Kidney (tissue), 14 donors: ENCODE measurements around the gene GPC5. TPM values are rescaled to one million over a fixed set of nuclear protein-coding genes. Genes with fewer than 3 reads are reported as not detected.

ENCODE experiments used
- DNase-seq, 5 donors: peaks; one replicate each; pipeline ENCODE4 v3.0.0-alpha.2; 2013 to 2020
- FAIRE-seq: peaks from 2 replicates; lab custom pipeline; 2012; peaks lifted over from hg19 to GRCh38; lab: Jason Lieb, UNC
- H3K27ac ChIP-seq, 2 donors: one replicate each; pipeline ENCODE4 v1.7.0; 2013; ENCODE audit warnings: low read depth in 2 of 2, low read length in 2 of 2, inconsistent platforms in 1 of 2
- H3K27me3 ChIP-seq: one replicate; pipeline ENCODE4 v1.7.1; 2013; ENCODE audit warnings: low read length, inconsistent platforms; ENCODE audit not compliant: control insufficient read depth, insufficient read depth
- H3K36me3 ChIP-seq, 3 donors: one replicate each; pipeline versions ENCODE4 v1.7.0 to v1.7.1; 2013; ENCODE audit warnings: low read length in 3 of 3, control low read depth in 1 of 3, inconsistent platforms in 1 of 3; ENCODE audit not compliant: insufficient read depth in 3 of 3, control insufficient read depth in 2 of 3
- H3K4me1 ChIP-seq, 3 donors: one replicate each; pipeline versions ENCODE4 v1.7.0 to v1.7.1; 2013; ENCODE audit warnings: low read length in 3 of 3, inconsistent platforms in 1 of 3, low read depth in 1 of 3; ENCODE audit not compliant: control insufficient read depth in 2 of 3, insufficient read depth in 2 of 3
- H3K4me3 ChIP-seq, 3 donors: one replicate each; pipeline versions ENCODE4 v1.7.0 to v1.8.1; 2013; ENCODE audit warnings: low read length in 3 of 3, control low read depth in 1 of 3, inconsistent platforms in 1 of 3
- H3K9ac ChIP-seq, 3 donors: one replicate each; pipeline versions ENCODE4 v1.7.0 to v1.7.1; 2013; ENCODE audit warnings: low read length in 3 of 3, control low read depth in 1 of 3, inconsistent platforms in 1 of 3
- H3K9me3 ChIP-seq, 3 donors: one replicate each; pipeline versions ENCODE4 v1.7.0 to v1.7.1; 2013; ENCODE audit warnings: low read length in 3 of 3, control low read depth in 1 of 3, inconsistent platforms in 1 of 3; ENCODE audit not compliant: control insufficient read depth in 2 of 3, insufficient read depth in 1 of 3
- intact Hi-C: fragments of 100-400 bp; cut with DNase I; formaldehyde crosslinking; loops from one replicate; pipeline ENCODE4 v1.11.1; 2022
- polyA plus RNA-seq: library from polyadenylated mRNA; stranded (reverse); fragments of 350-450 nt; fragmentation: Illumina TruSeq; extraction: RNeasy Lipid Tissue Mini Kit (QIAGEN cat#74804); gene quantifications from one replicate; pipeline ENCODE4 v1.2.3, GENCODE V29; 2014; ENCODE audit warnings: low read depth, low replicate concordance; ENCODE audit not compliant: insufficient read depth
- total RNA-seq: library from RNA; stranded (reverse); fragmentation: NEBNext Ultra II Directional; extraction: Animal tissue kit (Norgen Biotek cat#: 25700); gene quantifications from one replicate; pipeline ENCODE4 v1.2.1, GENCODE V29; 2021
- TF ChIP-seq, protein P1 (sequence below): IDR thresholded peaks from 3 replicates; pipeline ENCODE4 v1.5.1; 2012; ENCODE audit warnings: mild to moderate bottlenecking, moderate library complexity, borderline replicate concordance; ENCODE audit not compliant: insufficient read depth; ENCODE audit errors: extremely low read depth
- donor health status: control.
- donor health status: control.
- donor health status: control.
- donor health status: control.
- donor health status: control.
- donor health status: DM: yes; HTN: yes; CAD: no.
- donor health status: Normal renal cell carcinoma (clear cell type).

The GPC5 gene
- total and polyA plus RNA-seq, 2 donors from 2014 or later, result 0.47 to 6.8 TPM

- Histone ChIP-seq H3K27me3 (no peaks in the 10 kb centered on the region), H3K36me3 (no peaks in the 10 kb centered on the region), H3K27ac (no peak overlapping the region), H3K4me3 (no peak overlapping the region), H3K9ac (no peak overlapping the region), H3K9me3 (no peaks in the 10 kb centered on the region), H3K4me1 (no peaks in the 10 kb centered on the region)
- FAIRE-seq (no peak), DNase-seq (no peak)
- intact Hi-C loops, result no loop called here
- TF ChIP-seq, protein P1, sequence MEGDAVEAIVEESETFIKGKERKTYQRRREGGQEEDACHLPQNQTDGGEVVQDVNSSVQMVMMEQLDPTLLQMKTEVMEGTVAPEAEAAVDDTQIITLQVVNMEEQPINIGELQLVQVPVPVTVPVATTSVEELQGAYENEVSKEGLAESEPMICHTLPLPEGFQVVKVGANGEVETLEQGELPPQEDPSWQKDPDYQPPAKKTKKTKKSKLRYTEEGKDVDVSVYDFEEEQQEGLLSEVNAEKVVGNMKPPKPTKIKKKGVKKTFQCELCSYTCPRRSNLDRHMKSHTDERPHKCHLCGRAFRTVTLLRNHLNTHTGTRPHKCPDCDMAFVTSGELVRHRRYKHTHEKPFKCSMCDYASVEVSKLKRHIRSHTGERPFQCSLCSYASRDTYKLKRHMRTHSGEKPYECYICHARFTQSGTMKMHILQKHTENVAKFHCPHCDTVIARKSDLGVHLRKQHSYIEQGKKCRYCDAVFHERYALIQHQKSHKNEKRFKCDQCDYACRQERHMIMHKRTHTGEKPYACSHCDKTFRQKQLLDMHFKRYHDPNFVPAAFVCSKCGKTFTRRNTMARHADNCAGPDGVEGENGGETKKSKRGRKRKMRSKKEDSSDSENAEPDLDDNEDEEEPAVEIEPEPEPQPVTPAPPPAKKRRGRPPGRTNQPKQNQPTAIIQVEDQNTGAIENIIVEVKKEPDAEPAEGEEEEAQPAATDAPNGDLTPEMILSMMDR, result no peak
These were observed 552.4 kb downstream of the GPC5 start for GRCh38 chr13:91950803-91951202.

- Histone ChIP-seq H3K27me3 (no peaks in the 10 kb centered on the region), H3K4me3 (no peak overlapping the region), H3K36me3 (no peaks in the 10 kb centered on the region), H3K9me3 (no peaks in the 10 kb centered on the region), H3K4me1 (no peaks in the 10 kb centered on the region), H3K9ac (no peak overlapping the region), H3K27ac (no peak overlapping the region)
- no peak for DNase-seq
- intact Hi-C loops, result no loop called here
- TF ChIP-seq, protein P1, result no peak
- no peak for FAIRE-seq
These were observed 557.3 kb downstream of the GPC5 start for GRCh38 chr13:91955546-91956355.

GRCh38 chr13:91960947-91961346, 562.5 kb downstream of the GPC5 start:
- TF ChIP-seq, protein P1, result no peak

GRCh38 chr13:91962946-91963345, 564.5 kb downstream of the GPC5 start:
- TF ChIP-seq, protein P1, result no peak

More at GRCh38 chr13:91960947-91961346, 562.5 kb downstream of the GPC5 start:
- H3K4me3 ChIP-seq, result no peak overlapping the region
- intact Hi-C loops, result no loop called here
- no peaks in the 10 kb centered on the region for H3K27me3 ChIP-seq
- no peaks in the 10 kb centered on the region for H3K36me3 ChIP-seq
- no peak overlapping the region for H3K27ac ChIP-seq
- H3K9me3 ChIP-seq, result no peaks in the 10 kb centered on the region
- no peak overlapping the region for H3K9ac ChIP-seq
- H3K4me1 ChIP-seq, result no peaks in the 10 kb centered on the region
- FAIRE-seq (no peak), DNase-seq (no peak)

More at GRCh38 chr13:91962946-91963345, 564.5 kb downstream of the GPC5 start:
- no peak overlapping the region for H3K9ac ChIP-seq
- H3K4me3 ChIP-seq, result no peak overlapping the region
- no peaks in the 10 kb centered on the region for H3K4me1 ChIP-seq
- H3K27me3 ChIP-seq, result no peaks in the 10 kb centered on the region
- intact Hi-C loops, result no loop called here
- H3K9me3 ChIP-seq, result no peaks in the 10 kb centered on the region
- DNase-seq (no peak), FAIRE-seq (no peak)
- H3K36me3 ChIP-seq, result no peaks in the 10 kb centered on the region
- H3K27ac ChIP-seq, result no peak overlapping the region
